DOHH2 (cell line): Measurements from ENCODE around the gene RASA2.

Experiments
- CTCF ChIP-seq: fragments of 200-600 bp; sonication (generic); IDR thresholded peaks from one replicate; pipeline ENCODE4 v1.5.1; 2014; ENCODE audit warnings: antibody characterized with exemption, mild to moderate bottlenecking, low read depth, low read length; ENCODE audit not compliant: poor library complexity, severe bottlenecking
- EZH2phosphoT487 ChIP-seq: fragments of 200-600 bp; sonication (generic); IDR thresholded peaks from 2 replicates; pipeline ENCODE4 v1.6.1; 2017; ENCODE audit warnings: borderline replicate concordance, mild to moderate bottlenecking, antibody characterized with exemption, low read length, moderate library complexity, mixed read lengths

GRCh38 chr3:141498598-141499223, 11.9 kb downstream of the RASA2 start:
- TF ChIP-seq CTCF: no peak
- TF ChIP-seq EZH2phosphoT487: no peak
